Cardiac muscle cell (in vitro differentiated cells and primary cell): ENCODE results near the gene PRG2. TPM values are rescaled to one million over a fixed set of nuclear protein-coding genes. Genes with fewer than 3 reads are reported as not detected.

Experiments used
- DNase-seq, 2 donors: peaks; one replicate each; pipeline versions ENCODE4 v3.0.0 to v3.0.0-alpha.2; 2010 to 2017; ENCODE audit warnings: low read depth in 1 of 2, low spot score in 1 of 2
- H3K27ac ChIP-seq: fragments of 200-600 bp; sonication (generic); 2 replicates; pipeline ENCODE4 v1.5.1; 2016
- H3K27me3 ChIP-seq: fragments of 200-600 bp; sonication (generic); 2 replicates; pipeline ENCODE4 v1.6.0; 2016; ENCODE audit warnings: control low read depth
- H3K36me3 ChIP-seq: fragments of 200-600 bp; sonication (generic); 2 replicates; pipeline ENCODE4 v1.5.1; 2016; ENCODE audit warnings: control low read depth
- H3K4me1 ChIP-seq: fragments of 200-600 bp; sonication (generic); 2 replicates; pipeline ENCODE4 v1.8.1; 2017; ENCODE audit warnings: low read depth, mild to moderate bottlenecking, mixed run types
- H3K4me3 ChIP-seq: fragments of 200-600 bp; sonication (generic); 2 replicates; pipeline ENCODE4 v1.5.1; 2016; ENCODE audit warnings: mild to moderate bottlenecking
- H3K9me3 ChIP-seq: fragments of 200-600 bp; sonication (generic); 2 replicates; pipeline ENCODE4 v1.5.1; 2017; ENCODE audit warnings: low read depth, mild to moderate bottlenecking, control low read depth
- CTCF ChIP-seq: IDR thresholded peaks from 2 replicates; pipeline ENCODE4 v1.5.1; 2012; ENCODE audit warnings: low read depth, mild to moderate bottlenecking, low read length
- polyA plus RNA-seq: library from polyadenylated mRNA; unstranded; fragments of >200 nt; fragmentation: Nextera tagmentation; extraction: Ambion mirVana; gene quantifications from 2 replicates; pipeline ENCODE4 v1.2.1, GENCODE V29; 2016
- total RNA-seq: library from RNA; depleted of rRNA; stranded (reverse); fragments of >200 nt; gene quantifications from 2 replicates; pipeline ENCODE4 v1.2.3, GENCODE V29; 2016

PRG2 gene
- total and polyA plus RNA-seq, 2 experiments from 2014 or later: not detected

- peak overlapping the region; percentile 95 for H3K27ac ChIP-seq
- no peak overlapping the region for H3K4me3 ChIP-seq
Observed at GRCh38 chr11:57343825-57344224, 46.6 kb downstream of the PRG2 start.

DNA sequence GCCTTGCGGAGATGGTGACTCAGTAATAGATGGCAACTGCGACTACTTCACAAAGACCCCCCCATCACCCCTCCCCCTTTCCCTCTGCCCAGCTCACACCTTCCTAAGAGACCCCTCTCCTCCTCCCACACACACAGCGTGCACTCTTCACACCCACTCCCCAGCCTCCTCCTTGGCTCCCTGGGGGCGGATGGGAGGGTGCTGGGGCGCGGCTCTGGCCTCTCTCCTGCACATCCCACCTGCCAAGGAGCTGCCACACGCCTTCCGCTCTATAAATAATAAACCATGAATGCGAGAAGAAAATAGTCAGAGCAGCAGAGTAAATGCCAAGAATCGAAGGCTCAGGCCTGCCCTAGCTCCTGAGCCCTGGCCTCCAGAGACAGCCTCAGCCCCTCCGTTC is 47.7 kb downstream of the PRG2 start:
- Histone ChIP-seq H3K27ac (peak overlapping the region; percentile 95), H3K4me1 (peaks cover 31% of the 10 kb centered on the region), H3K9me3 (no peaks in the 10 kb centered on the region), H3K36me3 (no peaks in the 10 kb centered on the region), H3K4me3 (no peak overlapping the region), H3K27me3 (no peaks in the 10 kb centered on the region)
- TF ChIP-seq CTCF: no peak
- DNase-seq: no peak

More at GRCh38 chr11:57343825-57344224, 46.6 kb downstream of the PRG2 start:
- DNase-seq: peak in 1 of 2 donors; percentile 71
- Histone ChIP-seq H3K9me3 (no peaks in the 10 kb centered on the region), H3K27me3 (no peaks in the 10 kb centered on the region), H3K36me3 (no peaks in the 10 kb centered on the region), H3K4me1 (peaks cover 27% of the 10 kb centered on the region)
- no peak for TF ChIP-seq CTCF

DNA sequence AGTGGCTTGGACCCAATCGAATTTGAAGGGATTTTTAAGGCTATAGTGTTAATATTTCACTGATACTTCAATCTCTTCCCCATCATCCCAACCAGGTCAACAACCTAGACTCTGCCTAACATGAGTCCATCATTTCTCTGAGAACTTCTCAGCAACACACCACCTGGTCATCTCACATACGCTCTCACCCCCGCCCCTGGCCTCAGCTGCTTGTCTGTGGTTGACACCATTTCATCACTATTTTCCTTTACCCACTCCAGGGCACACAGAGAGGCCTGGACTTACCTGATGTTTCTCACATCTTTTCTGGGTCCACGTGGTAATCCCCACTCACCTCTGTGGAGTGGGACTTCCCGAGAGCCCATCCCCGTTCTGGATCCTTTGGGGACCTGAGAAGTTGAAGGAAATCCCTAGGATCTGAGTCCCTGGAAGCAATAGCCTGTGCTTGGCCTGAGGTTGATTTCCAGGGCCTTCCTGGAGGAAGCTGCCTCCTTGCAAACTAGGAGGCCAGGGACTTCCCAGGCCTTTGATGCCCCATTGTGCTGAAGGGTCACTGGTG is 49.1 kb downstream of the PRG2 start:
- Histone ChIP-seq H3K27ac (no peak overlapping the region), H3K4me1 (peaks cover 32% of the 10 kb centered on the region), H3K36me3 (no peaks in the 10 kb centered on the region), H3K27me3 (no peaks in the 10 kb centered on the region), H3K4me3 (no peak overlapping the region), H3K9me3 (no peaks in the 10 kb centered on the region)
- no peak for DNase-seq
- no peak for TF ChIP-seq CTCF

DNA sequence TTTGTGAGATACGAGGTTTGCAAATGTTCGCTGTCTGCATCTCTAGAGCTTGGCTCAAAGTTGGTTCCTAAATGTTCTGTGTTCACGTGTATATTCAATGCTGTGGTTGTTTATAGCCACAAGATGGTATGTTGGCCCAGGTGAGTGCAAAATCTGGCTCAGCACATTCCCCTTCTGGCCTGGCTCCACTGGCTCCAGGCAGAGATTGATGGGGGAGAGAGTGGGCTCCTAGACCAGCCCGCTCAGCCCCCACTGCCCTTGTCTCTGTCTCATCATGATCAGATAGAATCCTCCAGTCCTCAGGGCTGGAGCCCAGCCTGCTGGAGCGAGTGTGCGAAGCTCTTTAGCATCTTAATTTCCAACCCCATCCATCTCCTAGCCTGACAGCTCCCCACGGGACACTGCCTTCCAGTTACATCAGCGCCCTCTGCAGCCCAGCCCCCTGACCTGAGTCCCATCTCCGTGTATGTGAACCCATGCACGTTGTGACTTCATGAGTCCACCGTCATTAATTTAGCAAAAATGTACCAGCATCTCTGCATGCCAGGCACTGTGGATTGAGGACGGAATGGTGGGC is 50.3 kb downstream of the PRG2 start:
- Histone ChIP-seq H3K4me3 (no peak overlapping the region), H3K27ac (no peak overlapping the region)

DNA sequence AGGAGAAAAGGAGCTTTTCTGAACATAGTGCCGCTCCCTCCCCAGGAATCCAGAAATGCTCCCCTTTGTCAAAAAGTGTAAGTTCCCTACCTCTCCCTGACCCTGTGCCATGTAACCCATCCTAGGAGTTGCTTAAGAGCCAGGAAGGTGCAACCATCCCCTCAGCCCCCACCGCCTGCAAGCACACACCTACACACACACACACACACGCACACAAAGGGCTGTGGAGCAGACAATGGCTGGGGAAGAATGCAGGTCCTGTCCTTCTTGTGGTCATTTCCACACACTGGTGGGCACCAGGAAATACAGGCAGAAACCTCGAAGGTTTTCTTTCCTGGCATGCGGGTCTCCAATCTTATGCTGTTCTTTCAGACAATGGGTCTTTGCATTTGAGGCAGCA is 51.1 kb downstream of the PRG2 start:
- Histone ChIP-seq H3K4me1 (peaks cover 35% of the 10 kb centered on the region), H3K27me3 (no peaks in the 10 kb centered on the region), H3K9me3 (no peaks in the 10 kb centered on the region), H3K36me3 (no peaks in the 10 kb centered on the region), H3K27ac (no peak overlapping the region), H3K4me3 (no peak overlapping the region)
- TF ChIP-seq CTCF: no peak
- DNase-seq: no peak

More for the DNA sequence above, 50.3 kb downstream of the PRG2 start:
- Histone ChIP-seq H3K9me3 (no peaks in the 10 kb centered on the region), H3K27me3 (no peaks in the 10 kb centered on the region), H3K4me1 (peaks cover 35% of the 10 kb centered on the region), H3K36me3 (no peaks in the 10 kb centered on the region)
- peak; percentile 46 to 72 for DNase-seq
- peak; percentile 37 for TF ChIP-seq CTCF
